ENCODE results near the gene ZBTB20.

DNA sequence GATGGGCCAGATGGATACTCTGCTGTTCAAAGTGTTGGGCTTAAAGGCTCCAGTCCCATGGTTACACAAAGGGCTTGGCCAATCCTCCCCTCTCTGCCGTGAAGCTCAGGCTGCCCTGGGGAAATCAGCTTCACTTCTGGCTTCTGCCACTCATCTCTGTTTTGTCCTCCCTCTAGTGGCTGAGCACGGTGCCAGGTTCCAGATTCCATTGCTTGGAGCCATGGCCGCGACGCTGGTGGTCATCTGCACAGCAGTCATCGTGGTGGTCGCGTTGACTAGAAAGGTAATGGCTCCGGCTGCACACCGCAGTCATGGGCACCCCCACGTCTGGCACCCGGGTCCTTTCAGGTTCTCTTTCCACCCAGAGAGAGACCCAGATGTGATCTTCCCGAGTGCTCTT lies 847.7 kb downstream of the ZBTB20 start:
- TF ChIP-seq, protein P1, sequence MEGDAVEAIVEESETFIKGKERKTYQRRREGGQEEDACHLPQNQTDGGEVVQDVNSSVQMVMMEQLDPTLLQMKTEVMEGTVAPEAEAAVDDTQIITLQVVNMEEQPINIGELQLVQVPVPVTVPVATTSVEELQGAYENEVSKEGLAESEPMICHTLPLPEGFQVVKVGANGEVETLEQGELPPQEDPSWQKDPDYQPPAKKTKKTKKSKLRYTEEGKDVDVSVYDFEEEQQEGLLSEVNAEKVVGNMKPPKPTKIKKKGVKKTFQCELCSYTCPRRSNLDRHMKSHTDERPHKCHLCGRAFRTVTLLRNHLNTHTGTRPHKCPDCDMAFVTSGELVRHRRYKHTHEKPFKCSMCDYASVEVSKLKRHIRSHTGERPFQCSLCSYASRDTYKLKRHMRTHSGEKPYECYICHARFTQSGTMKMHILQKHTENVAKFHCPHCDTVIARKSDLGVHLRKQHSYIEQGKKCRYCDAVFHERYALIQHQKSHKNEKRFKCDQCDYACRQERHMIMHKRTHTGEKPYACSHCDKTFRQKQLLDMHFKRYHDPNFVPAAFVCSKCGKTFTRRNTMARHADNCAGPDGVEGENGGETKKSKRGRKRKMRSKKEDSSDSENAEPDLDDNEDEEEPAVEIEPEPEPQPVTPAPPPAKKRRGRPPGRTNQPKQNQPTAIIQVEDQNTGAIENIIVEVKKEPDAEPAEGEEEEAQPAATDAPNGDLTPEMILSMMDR (IDR thresholded peaks at IDR 0.05): no peak
- no peak for TF ChIP-seq POLR2A (IDR thresholded peaks at IDR 0.05)
